K562 (cell line): Measurements from ENCODE around the gene MAD1L1. TPM values are rescaled to one million over a fixed set of nuclear protein-coding genes. Genes with fewer than 3 reads are reported as not detected.

Experiments
- ATAC-seq: fragments of 200-7000 bp; cut with Tn5 transposase; 3 replicates; pipeline ENCODE4 v1.9.1; 2020; ENCODE audit warnings: moderate library complexity
- BruUV-seq: library from RNA; stranded (reverse); fragments of 400-500 nt; replicated peaks from 2 replicates; lab custom pipeline; 2021; lab: Mats Ljungman, UMichigan
- CTCF ChIA-PET: fragments of 300-600 bp; formaldehyde crosslinking; extraction: SDS; loops from one replicate; lab custom pipeline; 2021; ENCODE audit warnings: low intra/inter-chr PET ratio; lab: Yijun Ruan, JAX
- POLR2A ChIA-PET: fragments of 300-600, 350-650 bp; sonication (Branson Sonifier 250); formaldehyde crosslinking; extraction: SDS; loops from one replicate; lab custom pipeline; 2021; ENCODE audit warnings: antibody characterized with exemption, inconsistent platforms; lab: Yijun Ruan, JAX
- DNase-seq, 4 experiments: peaks; one replicate each; pipeline versions ENCODE4 v3.0.0 to v3.0.0-alpha.2; 2011 to 2018; ENCODE audit warnings: low spot score in 3 of 4, mixed read lengths in 3 of 4; ENCODE audit errors: extremely low read depth in 1 of 4
- FAIRE-seq: peaks from 2 replicates; lab custom pipeline; 2011; peaks lifted over from hg19 to GRCh38; lab: Jason Lieb, UNC
- H2AFZ ChIP-seq: 2 replicates; pipeline ENCODE4 v1.6.0; 2011; ENCODE audit warnings: low read depth, low read length, control low read depth, inconsistent platforms
- H3K27ac ChIP-seq: fragments of 200-600 bp; 3 replicates; pipeline ENCODE4 v1.8.0; 2011; ENCODE audit warnings: low read depth, mild to moderate bottlenecking, control low read depth, inconsistent platforms, low read length, moderate library complexity, mixed read lengths; ENCODE audit errors: extremely low read depth
- H3K27me3 ChIP-seq, 2 experiments: fragments of 300-600 bp in 1 of 2; 2 replicates in 1 of 2; 3 replicates in 1 of 2; pipeline versions ENCODE4 v1.6.0 to v1.8.0; 2011; ENCODE audit warnings: inconsistent platforms in 2 of 2, low read length in 2 of 2, mild to moderate bottlenecking in 1 of 2, mixed read lengths in 1 of 2, moderate library complexity in 1 of 2; ENCODE audit not compliant: control insufficient read depth in 2 of 2, insufficient read depth in 2 of 2
- H3K36me3 ChIP-seq: fragments of 300-600 bp; 3 replicates; pipeline ENCODE4 v1.8.0; 2011; ENCODE audit warnings: mild to moderate bottlenecking, low read length, inconsistent platforms; ENCODE audit not compliant: control insufficient read depth, insufficient read depth
- H3K4me1 ChIP-seq, 2 experiments: fragments of 200-600 bp in 1 of 2; replicated peaks in 1 of 2; 2 replicates in 1 of 2; 3 replicates in 1 of 2; pipeline versions ENCODE4 v1.5.1 to v1.8.0; 2011; ENCODE audit warnings: inconsistent platforms in 2 of 2, low read length in 2 of 2, mild to moderate bottlenecking in 1 of 2, mixed read lengths in 1 of 2, moderate library complexity in 1 of 2; ENCODE audit not compliant: control insufficient read depth in 2 of 2, insufficient read depth in 2 of 2
- H3K4me2 ChIP-seq: 2 replicates; pipeline ENCODE4 v1.6.1; 2011; ENCODE audit warnings: low read length, control low read depth, inconsistent platforms, mixed read lengths; ENCODE audit not compliant: insufficient read depth
- H3K4me3 ChIP-seq: fragments of 200-600 bp; sonication (generic), shearing (Covaris generic); 2 replicates; pipeline ENCODE4 v1.5.1; 2016; ENCODE audit warnings: control low read depth, inconsistent platforms
- H3K79me2 ChIP-seq: fragments of 200-600 bp; 3 replicates; pipeline ENCODE4 v1.8.0; 2011; ENCODE audit warnings: low read length, inconsistent platforms; ENCODE audit not compliant: control insufficient read depth, insufficient read depth
- H3K9ac ChIP-seq, 2 experiments: 2 replicates each; pipeline versions ENCODE4 v1.6.0 to v1.6.1; 2011; ENCODE audit warnings: low read depth in 2 of 2, low read length in 2 of 2, control low read depth in 1 of 2, inconsistent platforms in 1 of 2, mild to moderate bottlenecking in 1 of 2, mixed read lengths in 1 of 2; ENCODE audit not compliant: insufficient read depth in 1 of 2
- H3K9me1 ChIP-seq: one replicate; pipeline ENCODE4 v1.6.0; 2011; ENCODE audit warnings: inconsistent platforms, mild to moderate bottlenecking, low read length, moderate library complexity; ENCODE audit not compliant: control insufficient read depth, insufficient read depth
- H3K9me3 ChIP-seq: replicated peaks from 2 replicates; pipeline ENCODE4 v1.5.1; 2011; ENCODE audit warnings: low read depth, low read length, inconsistent platforms; ENCODE audit not compliant: control insufficient read depth, insufficient read depth
- H4K20me1 ChIP-seq: replicated peaks from 2 replicates; pipeline ENCODE4 v1.6.1; 2011; ENCODE audit warnings: low read length, inconsistent platforms, mixed read lengths; ENCODE audit not compliant: control insufficient read depth, insufficient read depth
- BRCA1 ChIP-seq, 2 experiments: fragments of 450-650 bp in 1 of 2; sonication (generic) in 1 of 2; formaldehyde crosslinking in 1 of 2; IDR thresholded peaks; 2 replicates each; pipeline versions ENCODE4 v1.5.0 to v1.6.1; 2017 to 2020; ENCODE audit warnings: mild to moderate bottlenecking in 1 of 2, missing genetic modification reagents in 1 of 2
- FOXP4 ChIP-seq: sonication (generic); formaldehyde crosslinking; IDR thresholded peaks from 2 replicates; pipeline ENCODE4 v1.8.0; 2022; ENCODE audit warnings: mild to moderate bottlenecking, missing genetic modification reagents, borderline replicate concordance
- GATAD2A ChIP-seq: fragments of 450-650 bp; IDR thresholded peaks from 2 replicates; pipeline ENCODE4 v1.6.1; 2017
- ILK ChIP-seq: fragments of 450-650 bp; IDR thresholded peaks from 2 replicates; pipeline ENCODE4 v1.6.1; 2016; ENCODE audit warnings: missing genetic modification characterization, low read depth, mild to moderate bottlenecking, missing compliant biosample characterization, moderate library complexity, borderline replicate concordance
- POLR2B ChIP-seq: fragments of 450-650 bp; IDR thresholded peaks from 2 replicates; pipeline ENCODE4 v1.6.1; 2018; ENCODE audit warnings: low read depth; ENCODE audit not compliant: partially characterized antibody
- SIX5 ChIP-seq, 2 experiments: IDR thresholded peaks; 2 replicates each; pipeline ENCODE4 v1.6.1; 2011; ENCODE audit warnings: low read length in 2 of 2, borderline replicate concordance in 1 of 2, low read depth in 1 of 2, mild to moderate bottlenecking in 1 of 2, moderate library complexity in 1 of 2; ENCODE audit not compliant: insufficient read depth in 1 of 2
- ZNF395 ChIP-seq: fragments of 200-800 bp; sonication (Bioruptor generic); IDR thresholded peaks from 2 replicates; pipeline ENCODE4 v1.6.1; 2017; ENCODE audit warnings: missing genetic modification characterization, missing compliant biosample characterization
- WGBS: fragments of 100-300 bp; shearing (Covaris generic); methylation state at CpG from one replicate; pipeline ENCODE4 v1.1.6; 2016; ENCODE audit warnings: low coverage, mixed read lengths; ENCODE audit not compliant: insufficient coverage; ENCODE audit errors: missing lambda C conversion rate; 5-methylcytosine and 5-hydroxymethylcytosine counted together
- in situ Hi-C: fragments of 300-500 bp; cut with MboI; formaldehyde crosslinking; loops from 4 replicates; pipeline ENCODE4 v1.15.0; 2018; ENCODE audit warnings: inconsistent platforms, mixed read lengths
- intact Hi-C: fragments of 100-400 bp; cut with micrococcal nuclease; formaldehyde crosslinking; loops from 2 replicates; pipeline ENCODE4 v1.14.2; 2022
- polyA plus RNA-seq, 8 experiments: library from polyadenylated mRNA; depleted of rRNA in 4 of 8; stranded (reverse) in 5 of 8; unstranded in 3 of 8; fragments of >200 nt; fragmentation: Nextera tagmentation in 2 of 8; fragmentation: Illumina TruSeq in 1 of 8; extraction: Ambion mirVana in 2 of 8; extraction: Trizol in 1 of 8; gene quantifications; 2 replicates each; pipeline versions ENCODE4 v1.2.1 to v1.2.3, GENCODE V29; 2011 to 2014; ENCODE audit warnings: inconsistent platforms in 1 of 8, missing spikeins in 1 of 8
- total RNA-seq, 7 experiments: library from RNA; depleted of rRNA in 6 of 7; stranded (reverse); fragments of >200 nt in 6 of 7; fragmentation: Illumina TruSeq in 2 of 7; extraction: Trizol in 2 of 7; gene quantifications; 2 replicates each; pipeline versions ENCODE4 v1.2.1 to v1.2.3, GENCODE V29; 2011 to 2021; ENCODE audit warnings: low replicate concordance in 1 of 7

The MAD1L1 gene
- total and polyA plus RNA-seq, 9 of the 15 experiments (the other 6 are each of a cell fraction or from before 2014, with no cell fraction given): 1.7 to 89.7 (median 18.0) TPM

GRCh38 chr7:1978656-1979590 is 253.8 kb downstream of the MAD1L1 start:
- POLR2A ChIA-PET: no interaction called here

More at GRCh38 chr7:1978656-1979590, 253.8 kb downstream of the MAD1L1 start:
- Histone ChIP-seq H3K9ac (no peak overlapping the region), H3K9me1 (no peaks in the 10 kb centered on the region), H3K27ac (no peak overlapping the region), H3K4me1 (peaks cover 0 to 28% of the 10 kb centered on the region in 2 experiments; a peak in 2 of 5 replicates), H2AFZ (no peak overlapping the region), H3K27me3 (no peaks in the 10 kb centered on the region), H3K36me3 (peaks cover 15% of the 10 kb centered on the region; the same call in 1 of the 3 replicates), H4K20me1 (no peaks in the 10 kb centered on the region), H3K4me3 (no peak overlapping the region), H3K79me2 (no peaks in the 10 kb centered on the region), H3K9me3 (no peaks in the 10 kb centered on the region), H3K4me2 (no peak overlapping the region)
- no TSS peak for BruUV-seq
- CTCF ChIA-PET: no interaction called here
- 94% methylated on average over 27 of the region's 31 CpGs for WGBS
- TF ChIP-seq ZNF395 (CRISPR knock-in tag) (no peak), ILK (tag) (no peak), SIX5 (IDR thresholded peaks at IDR 0.05; ENCODE audit: borderline replicate concordance in 1 of 2, insufficient read depth in 1 of 2, low read depth in 1 of 2, low read length in 2 of 2) (no peak), BRCA1 (IDR thresholded peaks at IDR 0.05) (no peak), BRCA1 (CRISPR knock-in tag; IDR thresholded peaks at IDR 0.05) (no peak), FOXP4 (CRISPR knock-in tag) (no peak), GATAD2A (no peak), POLR2B (no peak)
- in situ Hi-C loops: no loop called here
- no peak for DNase-seq
- intact Hi-C loops: no loop called here
- no peak for ATAC-seq
- no peak for FAIRE-seq
